ENCODE measurements around the gene CEBPE. TPM values are rescaled to one million over a fixed set of nuclear protein-coding genes. Genes with fewer than 3 reads are reported as not detected.

The CEBPE gene
- total and polyA plus RNA-seq, 2 donors (not counting 3 experiments of a cell fraction or from before 2014, with no cell fraction given) = not detected

- no peak overlapping the region for H3K27ac ChIP-seq (ENCODE audit: insufficient read depth, low read depth, low read length)
- FAIRE-seq (no peak), DNase-seq (ENCODE audit: low read depth, low spot score) (no peak)
- POLR2A ChIA-PET = no interaction called here
- H3K4me1 ChIP-seq (ENCODE audit: control insufficient read depth, extremely low read depth, insufficient read depth, low read length) = peaks cover 36% of the 10 kb centered on the region
- H4K20me1 ChIP-seq (replicated peaks; ENCODE audit: control insufficient read depth, extremely low read depth, insufficient read depth, low read length) = peaks cover 4% of the 10 kb centered on the region
- TF ChIP-seq, protein P1, sequence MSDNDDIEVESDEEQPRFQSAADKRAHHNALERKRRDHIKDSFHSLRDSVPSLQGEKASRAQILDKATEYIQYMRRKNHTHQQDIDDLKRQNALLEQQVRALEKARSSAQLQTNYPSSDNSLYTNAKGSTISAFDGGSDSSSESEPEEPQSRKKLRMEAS (IDR thresholded peaks at IDR 0.05; ENCODE audit: insufficient read depth, insufficient read length) = no peak
- no peak for TF ChIP-seq EZH2 (IDR thresholded peaks at IDR 0.05; ENCODE audit: borderline replicate concordance, low read depth, low read length, severe bottlenecking)
- TF ChIP-seq POLR2AphosphoS5 (IDR thresholded peaks at IDR 0.05; ENCODE audit: insufficient read depth, low read depth, low read length) = no peak
- TF ChIP-seq CTCF (IDR thresholded peaks at IDR 0.05; ENCODE audit: extremely low read depth in 1 of 2, insufficient read depth in 1 of 2, low read depth in 1 of 2, low read length in 2 of 2) = no peak
- no peak for TF ChIP-seq POLR2A (IDR thresholded peaks at IDR 0.05; ENCODE audit: low read depth, low read length)
- TF ChIP-seq FOS (IDR thresholded peaks at IDR 0.05; ENCODE audit: borderline replicate concordance, insufficient read depth, low read length) = no peak
- no peak for TF ChIP-seq JUN (IDR thresholded peaks at IDR 0.05; ENCODE audit: borderline replicate concordance, insufficient read depth, insufficient read length, low read depth)
- no peak for TF ChIP-seq MYC (IDR thresholded peaks at IDR 0.05; ENCODE audit: low read depth, low read length)
- no peak for TF ChIP-seq GATA2 (IDR thresholded peaks at IDR 0.05; ENCODE audit: insufficient read depth, insufficient read length, low read depth, low read length)
- H3K9me1 ChIP-seq (replicated peaks; ENCODE audit: control insufficient read depth, extremely low read depth, insufficient read depth, low read length) = no peaks in the 10 kb centered on the region
- BruUV-seq (replicated peaks) = no TSS peak
- CTCF ChIA-PET = interaction anchor here (1.4 to 5.1 kb wide), 3 partner anchors 25 to 107 kb away, joined by 3 to 83 read pairs (median 30); no protein-coding TSS in a partner anchor
- dilution Hi-C loops (cut with MboI; ENCODE audit: extremely low pct_ligation_motif_present, low sequenced_read_pairs) (no loop called here), intact Hi-C loops (cut with micrococcal nuclease) (no loop called here)
- H3K4me2 ChIP-seq (ENCODE audit: insufficient read depth, low read length) = peak overlapping the region; percentile 99
- peaks cover 75% of the 10 kb centered on the region for H3K79me2 ChIP-seq (ENCODE audit: control insufficient read depth, insufficient read depth, low read length)
- H3K27me3 ChIP-seq (ENCODE audit: control insufficient read depth in 2 of 2, insufficient read depth in 2 of 2, low read length in 2 of 2) = no peaks in the 10 kb centered on the region
- peaks cover 12 to 29% of the 10 kb centered on the region in 2 experiments for H3K36me3 ChIP-seq (ENCODE audit: control insufficient read depth in 2 of 2, extremely low read depth in 1 of 2, insufficient read depth in 2 of 2, low read length in 2 of 2)
- H2AFZ ChIP-seq (ENCODE audit: low read depth, low read length) = no peak overlapping the region
- peak overlapping the region in 2 of 3 experiments; percentile 94 to 99 for H3K4me3 ChIP-seq (replicated peaks in 1 of 3; ENCODE audit: insufficient read depth in 1 of 3, low read depth in 1 of 3, low read length in 3 of 3)
- H3K9me3 ChIP-seq (replicated peaks; ENCODE audit: control insufficient read depth, insufficient read depth, low read length) = no peaks in the 10 kb centered on the region
- H3K9ac ChIP-seq (replicated peaks; ENCODE audit: extremely low read depth, insufficient read depth, low read length) = peak overlapping the region; percentile 94
Observed at GRCh38 chr14:23093526-23093925, 25.5 kb downstream of the CEBPE start.

Measured in endothelial cell of umbilical vein (primary cell).